ENCODE results near the gene CACNA1S. TPM values are rescaled to one million over a fixed set of nuclear protein-coding genes. Genes with fewer than 3 reads are reported as not detected.

Gene CACNA1S
- total RNA-seq, 1 donor from 2014 or later, result not detected

DNA sequence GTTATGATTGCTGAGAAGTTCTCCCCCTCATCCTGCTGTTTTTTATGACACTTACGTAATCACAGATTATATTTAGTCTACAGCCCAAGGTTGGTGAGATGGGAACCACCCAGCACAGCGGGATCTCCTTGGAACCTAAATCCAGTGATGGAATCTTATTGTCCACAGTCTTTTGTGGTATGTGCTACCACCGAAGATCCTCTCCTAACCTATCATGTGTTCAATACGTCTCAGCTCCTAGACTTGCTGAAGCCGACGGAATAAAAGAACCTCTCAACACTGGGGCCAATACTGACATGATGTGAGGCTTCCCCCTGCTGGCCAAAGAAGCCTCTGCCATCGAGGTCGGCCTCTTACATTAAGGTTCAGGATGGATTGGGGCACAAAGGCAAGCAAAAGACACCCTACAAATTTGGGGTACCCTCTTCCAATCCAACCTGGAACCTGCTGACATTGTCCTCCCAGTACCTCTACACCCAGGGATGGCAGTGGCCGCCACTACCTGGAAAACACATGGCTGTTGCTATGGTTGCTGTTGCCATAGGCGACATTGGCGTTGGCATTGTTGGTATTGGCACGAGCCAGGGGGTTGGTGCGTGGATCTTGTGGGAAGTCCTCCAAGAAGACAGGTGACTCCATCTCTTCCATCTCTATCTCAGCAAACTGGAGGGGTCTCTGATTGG is 69.3 kb downstream of the CACNA1S start:
- no peak overlapping the region for H3K4me3 ChIP-seq
- no peaks in the 10 kb centered on the region for H3K27me3 ChIP-seq
- H3K27ac ChIP-seq, result no peak overlapping the region
- intact Hi-C loops (cut with DNase I), result loop anchor here (2.0 to 5.0 kb wide), 2 partner anchors 70 to 486 kb away; no protein-coding TSS in a partner anchor
- H3K9me3 ChIP-seq, result no peaks in the 10 kb centered on the region
- no peaks in the 10 kb centered on the region for H3K36me3 ChIP-seq
- TF ChIP-seq, protein P1, sequence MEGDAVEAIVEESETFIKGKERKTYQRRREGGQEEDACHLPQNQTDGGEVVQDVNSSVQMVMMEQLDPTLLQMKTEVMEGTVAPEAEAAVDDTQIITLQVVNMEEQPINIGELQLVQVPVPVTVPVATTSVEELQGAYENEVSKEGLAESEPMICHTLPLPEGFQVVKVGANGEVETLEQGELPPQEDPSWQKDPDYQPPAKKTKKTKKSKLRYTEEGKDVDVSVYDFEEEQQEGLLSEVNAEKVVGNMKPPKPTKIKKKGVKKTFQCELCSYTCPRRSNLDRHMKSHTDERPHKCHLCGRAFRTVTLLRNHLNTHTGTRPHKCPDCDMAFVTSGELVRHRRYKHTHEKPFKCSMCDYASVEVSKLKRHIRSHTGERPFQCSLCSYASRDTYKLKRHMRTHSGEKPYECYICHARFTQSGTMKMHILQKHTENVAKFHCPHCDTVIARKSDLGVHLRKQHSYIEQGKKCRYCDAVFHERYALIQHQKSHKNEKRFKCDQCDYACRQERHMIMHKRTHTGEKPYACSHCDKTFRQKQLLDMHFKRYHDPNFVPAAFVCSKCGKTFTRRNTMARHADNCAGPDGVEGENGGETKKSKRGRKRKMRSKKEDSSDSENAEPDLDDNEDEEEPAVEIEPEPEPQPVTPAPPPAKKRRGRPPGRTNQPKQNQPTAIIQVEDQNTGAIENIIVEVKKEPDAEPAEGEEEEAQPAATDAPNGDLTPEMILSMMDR (IDR thresholded peaks at IDR 0.05), result peak; percentile 63 to 78 (median 77)
- DNase-seq (ENCODE audit: low spot score in 2 of 2), result peak in 1 of 2 donors; percentile 71
- H3K4me1 ChIP-seq, result no peaks in the 10 kb centered on the region

DNA sequence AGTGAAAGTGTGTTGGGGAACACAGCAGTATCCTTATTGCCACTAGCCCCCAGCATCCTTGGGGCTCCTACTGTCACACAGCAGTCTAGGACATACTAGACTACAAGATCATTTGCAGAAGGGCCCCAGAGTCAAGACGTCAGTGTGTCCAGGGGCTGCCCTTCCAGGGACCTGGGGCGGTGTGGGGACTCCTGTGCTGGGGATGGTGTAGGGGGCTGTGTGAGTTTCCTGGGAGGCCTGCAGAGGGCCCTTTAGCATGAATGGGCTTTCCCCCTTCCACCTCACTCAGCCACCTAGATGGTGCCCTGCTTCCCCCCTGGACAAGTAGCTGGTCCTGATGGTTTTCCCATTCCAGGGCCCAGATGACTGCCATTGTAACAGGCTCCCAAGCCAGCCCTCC is 71.2 kb downstream of the CACNA1S start:
- no peaks in the 10 kb centered on the region for H3K27me3 ChIP-seq
- H3K4me1 ChIP-seq, result no peaks in the 10 kb centered on the region
- intact Hi-C loops (cut with DNase I), result loop anchor here (5.0 kb wide), 1 partner anchor 484 kb away; no protein-coding TSS in a partner anchor
- TF ChIP-seq, protein P1 (IDR thresholded peaks at IDR 0.05), result no peak
- H3K4me3 ChIP-seq, result no peak overlapping the region
- no peak for DNase-seq (ENCODE audit: low spot score in 2 of 2)
- no peak overlapping the region for H3K27ac ChIP-seq
- H3K9me3 ChIP-seq, result no peaks in the 10 kb centered on the region
- no peaks in the 10 kb centered on the region for H3K36me3 ChIP-seq

DNA sequence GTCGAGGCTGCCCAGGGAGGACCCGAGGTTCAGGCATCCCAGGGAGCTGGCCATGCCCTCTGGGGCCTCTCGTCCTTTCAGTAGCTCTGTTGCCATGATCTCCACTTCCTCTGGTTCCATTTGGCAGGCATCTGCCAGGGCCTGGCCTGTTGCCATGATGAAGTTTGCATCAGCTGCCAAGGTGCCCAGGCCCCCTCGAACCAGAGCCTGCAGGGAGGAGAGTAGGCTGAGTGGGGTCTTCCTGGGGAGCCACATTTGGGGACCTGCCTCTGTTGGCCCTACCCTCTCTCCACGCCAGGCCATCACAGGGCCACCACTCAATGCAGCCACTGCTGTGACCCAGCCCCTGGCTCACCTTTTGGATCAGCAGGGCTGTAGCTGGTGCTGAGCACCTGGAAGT is 72.3 kb downstream of the CACNA1S start:
- no peaks in the 10 kb centered on the region for H3K27me3 ChIP-seq
- no peak overlapping the region for H3K27ac ChIP-seq
- intact Hi-C loops (cut with DNase I), result loop anchor here (5.0 kb wide), 1 partner anchor 483 kb away; no protein-coding TSS in a partner anchor
- H3K4me1 ChIP-seq, result no peaks in the 10 kb centered on the region
- no peak overlapping the region for H3K4me3 ChIP-seq
- DNase-seq (ENCODE audit: low spot score in 2 of 2), result no peak
- TF ChIP-seq, protein P1 (IDR thresholded peaks at IDR 0.05), result no peak
- no peaks in the 10 kb centered on the region for H3K36me3 ChIP-seq
- no peaks in the 10 kb centered on the region for H3K9me3 ChIP-seq

DNA sequence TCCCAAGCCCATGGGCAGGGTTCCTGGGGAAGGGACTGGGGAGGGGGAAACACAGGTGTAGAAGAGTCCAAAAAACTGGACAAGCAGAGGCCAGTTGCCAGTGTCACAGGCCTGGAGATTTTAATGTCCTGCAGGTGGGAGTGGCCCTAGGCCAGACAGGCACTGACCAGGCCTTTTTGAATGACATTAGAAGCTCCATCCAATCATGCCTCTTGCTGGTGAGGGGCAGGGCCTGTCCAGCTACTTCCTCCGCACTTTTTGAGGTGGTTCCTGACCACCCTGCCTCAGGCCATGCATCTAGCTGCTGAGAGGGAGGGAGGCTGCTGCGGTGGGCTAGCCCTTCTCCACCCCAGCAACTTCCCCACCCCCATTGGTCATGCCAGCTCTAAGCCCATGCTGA is 72.8 kb downstream of the CACNA1S start:
- Histone ChIP-seq H3K36me3 (no peaks in the 10 kb centered on the region), H3K27me3 (no peaks in the 10 kb centered on the region), H3K9me3 (no peaks in the 10 kb centered on the region), H3K27ac (no peak overlapping the region), H3K4me3 (no peak overlapping the region), H3K4me1 (no peaks in the 10 kb centered on the region)
- intact Hi-C loops (cut with DNase I), result no loop called here
- DNase-seq (ENCODE audit: low spot score in 2 of 2), result no peak
- TF ChIP-seq, protein P1 (IDR thresholded peaks at IDR 0.05), result no peak

DNA sequence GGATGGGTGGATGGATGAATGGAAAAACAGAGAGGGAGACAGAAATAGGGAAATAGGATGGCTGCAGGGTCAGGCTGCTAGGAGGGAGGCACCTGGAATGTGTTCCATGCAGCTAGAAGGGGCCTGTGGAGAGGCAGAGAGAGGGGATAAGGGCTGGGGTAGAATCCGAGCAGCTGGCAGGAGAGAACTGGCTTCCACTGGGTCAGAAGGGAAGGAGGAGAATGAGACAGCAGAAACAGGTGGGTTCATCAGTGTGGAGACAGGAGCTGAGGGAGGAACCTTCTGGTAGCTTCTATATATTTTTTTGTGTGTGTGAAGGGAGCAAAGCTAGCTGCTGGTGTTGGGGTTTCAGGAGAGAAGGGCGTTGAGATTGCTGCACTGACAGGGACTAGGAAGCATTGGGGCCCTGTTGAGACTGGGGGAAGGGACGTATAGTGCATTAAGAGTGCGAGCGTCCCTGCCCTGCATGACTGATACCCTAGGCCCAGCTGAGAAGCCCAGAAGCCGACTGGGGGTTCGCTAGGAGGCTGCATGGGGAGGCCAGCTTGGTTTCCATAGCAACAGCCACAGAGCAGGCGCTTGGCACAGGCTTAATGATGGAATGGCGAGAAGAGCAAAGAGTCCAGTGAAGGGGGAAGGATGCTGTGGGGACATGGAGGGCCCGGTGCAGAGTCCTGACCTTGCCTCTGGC is 73.9 kb downstream of the CACNA1S start:
- H3K27ac ChIP-seq, result no peak overlapping the region
- H3K4me1 ChIP-seq, result no peaks in the 10 kb centered on the region
- H3K36me3 ChIP-seq, result no peaks in the 10 kb centered on the region
- intact Hi-C loops (cut with DNase I), result no loop called here
- no peaks in the 10 kb centered on the region for H3K27me3 ChIP-seq
- H3K9me3 ChIP-seq, result no peaks in the 10 kb centered on the region
- H3K4me3 ChIP-seq, result no peak overlapping the region
- DNase-seq (ENCODE audit: low spot score in 2 of 2), result no peak
- TF ChIP-seq, protein P1 (IDR thresholded peaks at IDR 0.05), result no peak

All from ascending aorta (tissue), 2 donors.